NCI-H2171 (cell line): ENCODE measurements around the gene CPLANE2.
A peak's percentile ranks its signal among the peaks of the same experiment; 100 is the strongest.
"Not testable (repeated sequence)": the region's sequence is repeated elsewhere in the genome, so short reads cannot be mapped to it uniquely, and the experiment has no call there.

Source experiments
- DNase-seq: peaks from one replicate; lab custom pipeline; 2025; lab: John Stamatoyannopoulos, UW

CPLANE2 gene

GRCh38 chr1:16229976-16230740 is 6.8 kb downstream of the CPLANE2 start:
- no peak for DNase-seq

GRCh38 chr1:16226490-16227179 is 10.3 kb downstream of the CPLANE2 start:
- DNase-seq = peak; percentile 19

- no peak for DNase-seq
These were observed 10.9 kb downstream of the CPLANE2 start for GRCh38 chr1:16226129-16226489.

GRCh38 chr1:16224472-16224871 is 12.5 kb downstream of the CPLANE2 start:
- no peak for DNase-seq

- DNase-seq = not testable (repeated sequence)
These were observed 14.3 kb downstream of the CPLANE2 start for GRCh38 chr1:16222716-16223115.

GRCh38 chr1:16221499-16221898 is 15.5 kb downstream of the CPLANE2 start:
- no peak for DNase-seq

GRCh38 chr1:16219968-16220500 is 16.9 kb downstream of the CPLANE2 start:
- DNase-seq = no peak

- no peak for DNase-seq
These were observed 18.3 kb downstream of the CPLANE2 start for GRCh38 chr1:16218674-16219071.

- no peak for DNase-seq
These were observed 18.8 kb downstream of the CPLANE2 start for GRCh38 chr1:16218014-16218673.

GRCh38 chr1:16217061-16217785 is 19.8 kb downstream of the CPLANE2 start:
- peak; percentile 96 for DNase-seq

- no peak for DNase-seq
These were observed 20.9 kb downstream of the CPLANE2 start for GRCh38 chr1:16215882-16216753.

- DNase-seq = not testable (repeated sequence)
These were observed 21.7 kb downstream of the CPLANE2 start for GRCh38 chr1:16215240-16215639.

GRCh38 chr1:16213544-16213943 is 23.4 kb downstream of the CPLANE2 start:
- DNase-seq = not testable (repeated sequence)

GRCh38 chr1:16213013-16213412 is 24.0 kb downstream of the CPLANE2 start:
- DNase-seq = no peak

- DNase-seq = no peak
These were observed 24.6 kb downstream of the CPLANE2 start, which contains the start of gene ARHGEF19 for GRCh38 chr1:16212251-16212961. TSS of gene ARHGEF19 (minus strand) at chr1:16212652. CDS start at chr1:16209054, 3,598 bp downstream.

GRCh38 chr1:16211824-16212223 is 25.2 kb downstream of the CPLANE2 start:
- DNase-seq = no peak

- no peak for DNase-seq
These were observed 26.4 kb downstream of the CPLANE2 start for GRCh38 chr1:16210581-16210980.

- DNase-seq = no peak
These were observed 27.1 kb downstream of the CPLANE2 start for GRCh38 chr1:16209847-16210407.

GRCh38 chr1:16209132-16209846 is 27.7 kb downstream of the CPLANE2 start:
- no peak for DNase-seq
